HT-29 (cell line): ENCODE results near the gene ARL1. TPM values are rescaled to one million over a fixed set of nuclear protein-coding genes. Genes with fewer than 3 reads are reported as not detected.
"Not testable (repeated sequence)": the region's sequence is repeated elsewhere in the genome, so short reads cannot be mapped to it uniquely, and the experiment has no call there.

Experiments used
- DNase-seq: peaks from one replicate; pipeline ENCODE4 v3.0.0-alpha.2; 2015; ENCODE audit warnings: low spot score
- total RNA-seq: library from RNA; depleted of rRNA; stranded (reverse); fragments of >200 nt; shearing (Covaris generic); gene quantifications from 2 replicates; pipeline ENCODE4 v1.2.3, GENCODE V29; 2014; rRNA removed

ARL1 gene
- total RNA-seq: 29.6 and 32.6 TPM in 2 replicates

DNA sequence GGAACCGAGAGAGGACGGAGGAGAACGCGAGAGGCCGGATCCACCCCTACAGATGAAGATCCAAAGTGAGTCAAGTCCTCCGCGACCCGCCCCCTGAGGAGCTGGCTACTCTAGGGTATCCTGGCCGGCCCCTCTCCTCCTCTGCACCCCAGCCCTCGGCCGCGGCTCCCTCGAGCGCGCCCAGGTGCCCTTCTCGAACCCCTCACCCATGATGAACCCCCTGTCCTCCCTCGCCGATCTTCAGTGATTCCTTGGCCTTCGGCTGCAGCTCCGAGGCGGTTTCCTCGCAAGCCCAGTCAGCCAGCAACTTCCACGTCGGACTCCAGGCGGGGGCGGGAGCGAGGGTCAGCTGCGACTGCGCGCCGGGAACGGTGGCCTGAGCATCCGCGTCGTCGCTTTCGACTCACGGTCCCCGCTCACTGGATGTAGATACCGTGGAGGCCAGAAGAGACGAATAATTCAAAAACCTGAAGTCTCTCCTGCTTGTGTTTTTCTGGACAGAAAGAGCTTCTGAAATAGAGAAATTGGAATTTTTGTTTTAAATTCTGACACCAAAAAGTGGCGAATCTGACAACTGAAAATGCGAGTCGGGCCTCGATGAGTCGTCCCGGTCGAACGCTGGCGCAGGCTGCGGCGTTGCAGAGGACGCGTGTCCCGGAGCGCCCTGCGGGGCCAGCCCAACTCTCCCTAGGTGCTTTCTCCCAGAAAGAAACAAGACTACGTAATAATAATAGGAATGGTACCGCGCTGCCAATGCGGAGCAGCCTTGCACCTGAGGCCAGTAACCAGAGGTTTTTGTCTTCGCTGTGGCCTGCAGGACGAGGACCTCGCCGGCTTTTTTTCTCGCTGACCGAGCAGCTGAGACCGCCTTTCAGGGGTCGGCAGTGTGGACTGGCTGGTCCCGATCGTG, at the start of gene ARL1:
ARL1 (minus strand) TSS at position 337 of the 910 bp plus-strand sequence; CDS start at position 210, 127 bp downstream.
- DNase-seq: peak; percentile 91

DNA sequence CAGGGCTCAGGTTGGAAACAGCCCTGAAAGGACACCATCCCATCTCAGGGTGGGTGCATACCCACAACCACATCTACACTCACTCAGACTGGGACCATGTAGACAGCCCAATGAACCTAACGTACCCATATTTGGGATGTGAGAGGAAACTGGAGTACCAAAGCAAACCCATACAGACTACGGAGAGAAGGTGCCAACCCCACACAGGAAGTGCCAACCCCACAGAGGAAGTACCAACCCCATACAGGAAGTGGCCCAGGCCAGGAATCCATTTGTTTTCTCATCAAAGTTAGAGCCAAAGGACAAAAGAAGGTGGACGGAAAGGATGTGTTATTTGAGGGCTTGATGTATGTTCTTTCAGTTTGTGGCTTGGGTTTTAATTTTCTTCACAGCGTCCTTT, 48.1 kb upstream of the ARL1 start:
- no peak for DNase-seq

DNA sequence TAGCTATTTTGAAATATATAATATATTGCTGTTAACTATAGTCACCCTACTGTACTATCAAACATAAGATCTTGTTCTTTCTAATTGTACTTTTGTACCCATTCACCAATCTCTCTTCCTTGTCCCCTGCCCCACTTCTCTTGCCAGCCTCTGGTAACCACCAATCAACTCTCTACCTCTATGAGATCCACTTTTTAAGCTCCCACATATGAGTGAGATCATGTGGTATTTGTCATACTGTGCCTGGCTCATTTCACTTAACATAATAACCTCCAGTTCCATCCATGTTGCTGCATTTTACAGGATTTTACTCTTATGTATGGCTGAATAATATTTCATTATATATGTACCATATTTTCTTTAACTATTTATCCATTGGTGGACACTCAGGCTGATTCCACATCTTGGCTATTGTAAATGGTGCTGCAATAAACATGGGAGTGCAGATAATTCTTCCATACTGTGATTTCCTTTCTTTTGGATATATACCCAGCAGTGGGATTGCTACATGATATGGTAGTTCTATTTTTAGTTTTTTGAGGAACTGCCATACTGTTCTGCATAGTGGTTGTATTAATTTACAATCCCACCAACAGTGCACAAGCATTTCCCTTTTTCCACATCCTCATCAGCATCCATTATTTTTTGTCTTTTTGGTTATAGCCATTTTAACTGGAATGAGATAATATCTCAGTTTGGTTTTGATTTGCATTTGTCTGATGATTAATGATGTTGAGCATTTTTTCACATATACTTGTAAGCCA, 34.1 kb upstream of the ARL1 start:
- DNase-seq: no peak

DNA sequence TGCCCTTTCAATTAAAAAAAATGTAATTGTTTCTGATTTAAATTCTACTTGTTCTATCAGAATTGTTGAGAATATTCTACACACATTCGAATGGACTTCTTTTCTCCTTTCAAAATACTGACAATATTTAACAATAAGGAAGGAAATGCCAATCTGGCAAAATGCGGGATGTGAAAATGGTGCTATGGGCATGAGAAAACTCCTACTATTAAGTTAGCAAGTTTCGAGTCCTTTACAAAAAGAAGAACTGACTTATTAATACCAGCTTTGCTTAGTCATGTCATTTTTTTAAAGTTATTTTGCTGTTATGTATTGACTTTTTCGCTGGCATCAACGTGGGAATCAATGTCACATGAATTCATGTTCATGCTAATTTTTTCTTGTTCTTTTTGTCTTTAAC, 31.7 kb upstream of the ARL1 start:
- DNase-seq: no peak

DNA sequence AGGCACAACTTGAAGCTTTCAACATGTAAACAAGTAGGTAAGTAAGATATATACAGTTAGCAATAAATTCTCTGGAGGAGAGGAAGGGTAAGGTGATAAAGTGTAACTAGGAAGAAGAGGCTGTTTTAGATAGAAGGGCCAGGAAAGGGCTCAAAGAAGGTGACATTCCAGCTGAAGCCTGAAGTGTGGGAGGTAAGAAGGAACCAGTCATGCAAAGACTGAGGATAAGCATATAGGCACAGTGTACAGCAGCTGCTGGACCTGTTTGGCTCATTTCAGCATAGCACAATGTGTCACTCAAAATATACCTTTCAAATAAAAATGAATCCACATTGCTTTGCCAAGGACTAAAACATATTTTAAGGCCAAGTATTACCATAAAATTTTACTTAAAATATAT, 28.6 kb upstream of the ARL1 start:
- no peak for DNase-seq

DNA sequence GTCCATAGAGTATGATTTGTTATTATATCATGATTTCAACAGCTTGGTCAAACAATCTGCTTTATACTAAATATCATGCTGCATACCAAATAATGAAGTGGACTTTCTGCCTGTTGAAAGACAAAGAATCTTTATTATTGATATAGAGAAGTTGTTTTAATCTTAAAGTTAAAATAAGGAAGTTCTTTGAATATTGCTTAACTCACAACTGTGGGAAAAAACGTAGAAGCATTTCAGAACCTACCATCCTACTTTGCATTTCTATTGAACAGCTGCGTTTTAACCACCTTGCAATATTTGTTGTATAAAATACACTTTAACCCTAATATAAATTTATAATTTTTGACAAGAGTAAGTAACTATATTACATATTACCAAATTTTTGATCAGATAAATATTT, 22.9 kb upstream of the ARL1 start:
- DNase-seq: no peak

DNA sequence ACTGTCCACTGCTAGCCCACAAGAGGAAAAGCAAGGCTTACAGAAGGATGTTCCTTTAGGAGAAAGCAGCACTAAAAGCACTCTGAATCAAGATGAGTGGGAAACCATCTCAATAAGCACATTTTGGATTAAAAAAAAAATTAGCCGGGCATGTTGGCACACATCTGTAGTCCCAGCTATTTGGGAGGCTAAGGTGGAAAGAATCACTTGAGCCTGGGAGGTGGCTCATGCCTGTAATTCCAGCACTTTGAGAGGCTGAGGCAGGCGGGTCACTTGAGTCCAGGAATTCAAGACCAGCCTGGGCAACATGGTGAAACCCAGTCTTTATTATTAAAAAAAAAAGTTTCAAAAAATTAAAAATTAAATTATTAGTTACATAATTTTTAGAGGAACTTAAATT, 17.0 kb upstream of the ARL1 start:
- DNase-seq: no peak

DNA sequence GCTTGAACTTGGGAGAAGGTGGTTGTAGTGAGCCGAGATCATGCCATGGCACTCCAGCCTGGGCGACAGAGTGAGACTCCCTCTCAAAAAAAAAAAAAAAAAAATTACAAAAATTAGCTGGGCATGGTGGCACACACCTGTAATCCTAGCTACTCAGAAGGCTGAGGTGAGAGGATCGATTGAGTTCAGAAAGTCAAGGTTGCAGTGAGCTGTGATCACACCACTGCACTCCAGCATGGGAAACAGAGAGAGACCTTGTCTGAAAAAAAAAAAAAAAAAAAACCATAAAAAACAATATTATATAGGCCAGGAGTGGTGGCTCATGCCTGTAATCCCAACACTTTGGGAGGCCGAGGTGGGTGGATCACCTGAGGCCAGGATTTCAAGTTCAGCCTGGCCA, 14.5 kb upstream of the ARL1 start:
- DNase-seq: not testable (repeated sequence)

DNA sequence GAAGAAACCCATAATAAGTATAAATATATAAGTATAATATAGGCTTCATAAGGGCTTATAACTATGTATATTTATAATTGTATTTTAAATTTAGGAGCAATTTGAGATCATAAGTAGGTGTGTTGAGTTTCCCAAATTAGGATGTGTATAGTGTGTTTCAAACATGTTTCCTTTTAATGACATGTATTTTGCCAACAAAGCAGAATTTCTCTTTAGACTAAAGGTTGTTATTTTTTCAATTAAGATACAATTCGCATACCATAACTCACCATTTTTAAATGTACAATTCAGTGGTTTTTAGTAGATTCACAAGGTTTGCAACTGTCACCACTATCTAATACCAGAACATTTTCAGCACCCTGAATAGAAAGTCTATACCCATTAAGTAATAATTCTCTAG, 7.7 kb upstream of the ARL1 start:
- no peak for DNase-seq

DNA sequence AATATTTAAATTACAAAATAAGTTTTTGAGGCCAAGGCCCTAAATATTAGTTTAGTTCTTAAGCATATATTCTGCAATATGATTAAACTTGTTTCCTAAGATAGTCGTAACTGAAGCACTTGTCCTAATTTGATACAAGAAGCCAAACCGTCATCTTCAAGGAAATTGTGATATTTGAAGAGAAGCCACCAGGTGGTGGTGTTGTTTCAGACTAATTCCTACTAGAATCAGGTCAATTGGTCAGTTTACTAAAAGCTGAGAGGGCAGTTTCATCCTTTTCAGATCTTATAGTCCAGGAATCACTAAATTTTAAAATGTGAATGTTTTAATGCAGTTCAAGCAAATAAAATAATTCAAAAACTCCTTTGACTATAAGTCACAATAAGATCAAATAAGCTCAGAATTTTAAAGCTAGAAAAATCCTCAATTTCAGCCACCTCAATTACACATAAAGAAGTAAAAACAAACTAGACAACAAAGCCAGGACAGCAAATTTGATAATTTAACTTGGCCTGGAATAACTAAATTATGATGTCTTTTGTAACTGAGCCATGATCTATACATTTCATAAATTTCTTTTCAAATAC, 7.1 kb upstream of the ARL1 start:
- DNase-seq: peak; percentile 92

DNA sequence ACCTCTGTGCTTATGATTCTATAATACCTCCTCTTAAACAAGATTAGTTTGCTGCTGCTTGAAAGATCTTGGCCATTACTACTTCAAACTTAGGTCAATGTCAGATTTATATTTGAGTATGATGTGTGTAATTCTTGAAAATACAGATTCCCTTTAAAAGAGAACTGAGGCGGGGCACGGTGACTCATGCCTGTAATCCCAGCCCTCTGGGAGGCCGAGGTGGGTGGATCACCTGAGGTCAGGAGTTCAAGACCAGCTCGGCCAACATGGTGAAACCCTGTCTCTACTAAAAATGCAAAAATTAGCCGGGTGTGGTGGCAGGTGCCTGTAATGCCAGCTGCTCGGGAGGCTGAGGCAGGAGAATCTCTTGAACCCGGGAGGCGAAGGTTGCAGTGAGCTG, 2.6 kb upstream of the ARL1 start:
- not testable (repeated sequence) for DNase-seq

DNA sequence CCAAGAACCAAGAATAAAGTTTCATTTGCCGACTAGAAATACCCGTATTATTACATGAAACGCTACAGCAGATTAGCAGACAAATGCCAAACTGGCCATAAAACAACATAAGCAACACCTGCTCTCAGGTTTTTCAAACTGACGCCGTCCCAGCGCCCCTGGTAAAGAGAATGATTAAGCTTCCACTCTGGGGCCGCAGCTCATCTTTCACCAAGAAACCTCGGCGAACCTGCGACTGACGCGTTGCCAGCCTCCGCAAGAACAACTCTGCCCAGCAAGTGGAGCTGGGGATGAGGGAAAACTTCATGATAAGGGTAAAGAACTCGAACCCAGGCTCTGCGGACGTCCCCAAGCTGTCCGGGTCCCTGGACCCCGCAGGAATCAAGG, 530 bp downstream of the ARL1 start:
- DNase-seq: no peak

DNA sequence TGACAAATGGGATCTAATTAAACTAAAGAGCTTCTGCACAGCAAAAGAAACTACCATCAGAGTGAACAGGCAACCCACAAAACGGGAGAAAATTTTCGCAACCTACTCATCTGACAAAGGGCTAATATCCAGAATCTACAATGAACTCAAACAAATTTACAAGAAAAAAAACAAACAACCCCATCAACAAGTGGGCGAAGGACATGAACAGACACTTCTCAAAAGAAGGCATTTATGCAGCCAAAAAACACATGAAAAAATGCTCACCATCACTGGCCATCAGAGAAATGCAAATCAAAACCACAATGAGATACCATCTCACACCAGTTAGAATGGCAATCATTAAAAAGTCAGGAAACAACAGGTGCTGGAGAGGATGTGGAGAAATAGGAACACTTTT, 16.4 kb downstream of the ARL1 start:
- not testable (repeated sequence) for DNase-seq

DNA sequence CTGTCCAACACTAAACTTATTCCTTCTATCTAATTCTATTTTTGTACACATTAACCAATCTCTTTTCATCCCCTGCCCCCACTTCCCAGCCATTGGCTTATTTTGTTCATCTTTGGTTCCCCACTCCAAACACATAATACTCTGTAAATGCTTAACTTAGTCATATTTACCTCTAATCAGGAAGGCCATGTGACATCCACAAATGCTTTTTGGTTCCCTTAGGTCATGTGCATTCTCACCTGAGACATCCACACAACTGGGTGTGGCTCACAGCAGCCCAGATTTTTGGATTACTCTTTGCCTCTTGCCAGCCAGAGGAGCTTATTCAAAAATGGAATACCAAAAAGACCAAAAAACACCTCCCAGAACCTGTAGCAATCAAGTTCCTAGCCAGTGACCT, 28.4 kb downstream of the ARL1 start:
- no peak for DNase-seq

DNA sequence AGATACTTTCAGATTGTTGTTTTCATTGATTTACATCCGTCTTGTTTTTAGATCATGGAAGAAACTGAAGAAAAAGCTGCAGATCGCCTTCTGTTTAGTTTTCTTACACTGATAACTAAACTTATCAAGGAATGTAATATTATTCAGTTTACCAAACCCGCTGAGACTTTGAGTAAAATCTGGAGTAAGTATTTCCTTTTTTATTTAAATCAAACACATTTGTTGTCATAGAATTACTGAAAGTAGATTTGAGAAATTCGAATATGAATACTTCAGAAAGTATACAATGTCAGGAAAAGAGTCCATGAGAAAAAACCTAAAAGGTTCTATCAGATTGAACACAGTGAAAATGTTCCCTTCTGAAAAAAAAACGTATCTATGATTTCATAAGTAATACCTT, 32.0 kb downstream of the ARL1 start:
- DNase-seq: no peak

DNA sequence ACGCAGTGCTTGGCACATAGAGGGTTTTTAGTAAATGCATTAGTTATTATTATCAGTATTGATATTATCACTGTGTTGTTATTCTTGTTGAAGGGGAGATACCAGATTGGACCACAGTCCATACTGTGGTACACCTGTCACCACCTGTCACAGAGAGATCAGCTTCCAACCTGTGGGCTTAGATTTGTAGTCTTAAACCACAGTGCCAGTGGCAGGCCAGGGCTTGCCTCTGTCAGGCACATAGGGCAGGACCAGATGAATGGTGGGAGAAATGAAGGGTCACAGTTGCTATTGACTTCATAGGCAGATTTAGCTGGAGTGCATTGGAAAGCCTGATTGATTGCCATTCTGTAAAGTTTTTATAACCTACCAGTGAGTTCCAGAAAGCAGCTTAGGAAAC, 35.1 kb downstream of the ARL1 start:
- no peak for DNase-seq

DNA sequence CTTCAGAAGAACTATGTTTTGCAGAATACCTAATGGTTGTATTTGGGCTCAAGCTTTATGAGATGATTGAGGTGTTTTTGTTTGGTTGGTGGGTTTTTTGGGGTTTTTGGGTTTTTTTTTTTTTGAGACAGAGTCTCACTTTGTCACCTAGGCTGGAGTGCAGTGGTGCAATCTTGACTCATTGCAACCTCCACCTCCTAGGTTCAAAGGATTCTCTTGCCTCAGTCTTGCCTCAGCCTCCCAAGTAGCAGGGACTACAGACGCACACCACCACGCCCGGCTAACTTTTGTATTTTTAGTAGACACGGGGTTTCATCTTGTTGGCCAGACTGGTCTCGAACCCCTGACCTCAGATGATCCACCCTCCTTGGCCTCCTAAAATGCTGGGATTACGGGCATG, 39.6 kb downstream of the ARL1 start:
- no peak for DNase-seq

DNA sequence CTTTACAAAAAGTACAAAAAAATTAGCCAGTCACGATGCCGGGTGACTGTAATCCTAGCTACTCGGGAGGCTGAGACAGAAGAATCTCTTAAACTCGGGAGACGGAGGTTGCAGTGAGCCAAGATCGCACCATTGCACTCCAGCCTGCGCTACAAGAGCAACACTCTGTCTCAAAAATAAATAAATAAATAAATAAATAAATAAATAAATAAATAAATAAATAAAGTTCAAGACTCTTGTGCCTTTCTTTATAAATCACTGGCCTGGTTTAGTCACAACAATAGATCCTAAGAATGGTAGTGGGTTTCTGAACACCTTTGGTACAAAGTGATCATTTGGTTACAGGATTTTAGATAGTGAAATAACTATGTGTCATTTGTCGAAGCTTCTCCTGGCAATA, 46.1 kb downstream of the ARL1 start:
- DNase-seq: no peak

DNA sequence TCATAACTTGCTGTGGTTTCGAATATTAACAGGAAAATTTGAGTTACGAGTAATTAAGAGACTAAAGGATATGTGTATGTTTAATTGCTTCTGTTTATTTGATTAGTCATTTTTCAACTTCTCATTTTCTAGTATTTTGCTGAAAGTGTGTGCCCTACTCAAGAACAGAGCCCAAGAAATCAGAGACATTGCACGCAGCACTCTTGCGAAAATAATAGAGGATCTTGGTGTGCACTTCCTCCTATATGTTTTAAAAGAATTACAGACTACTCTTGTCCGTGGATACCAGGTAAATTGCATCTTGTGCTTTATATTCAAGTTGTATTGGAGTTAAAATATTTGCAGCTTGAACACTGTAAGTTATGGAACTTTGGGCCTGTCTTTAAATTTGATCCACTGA, 50.8 kb downstream of the ARL1 start:
- no peak for DNase-seq

DNA sequence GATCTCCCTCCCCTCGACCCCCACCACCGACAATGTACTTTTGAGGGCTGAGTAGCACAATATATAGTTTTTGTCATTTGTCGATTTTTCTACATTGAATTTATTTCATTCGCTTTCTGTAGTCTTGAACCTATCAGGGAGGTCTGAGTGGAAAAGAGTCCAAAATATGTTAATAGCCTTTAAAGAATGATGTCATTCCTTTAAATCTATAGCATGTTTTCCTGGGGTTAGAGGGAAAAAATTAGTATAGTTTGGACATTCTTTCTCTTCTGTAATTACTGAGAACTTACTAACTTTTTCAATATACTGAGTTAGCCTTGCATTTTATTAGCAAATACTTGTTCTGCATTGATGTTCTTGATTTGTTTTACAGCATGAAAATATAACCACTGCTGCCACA, 55.9 kb downstream of the ARL1 start:
- DNase-seq: no peak

DNA sequence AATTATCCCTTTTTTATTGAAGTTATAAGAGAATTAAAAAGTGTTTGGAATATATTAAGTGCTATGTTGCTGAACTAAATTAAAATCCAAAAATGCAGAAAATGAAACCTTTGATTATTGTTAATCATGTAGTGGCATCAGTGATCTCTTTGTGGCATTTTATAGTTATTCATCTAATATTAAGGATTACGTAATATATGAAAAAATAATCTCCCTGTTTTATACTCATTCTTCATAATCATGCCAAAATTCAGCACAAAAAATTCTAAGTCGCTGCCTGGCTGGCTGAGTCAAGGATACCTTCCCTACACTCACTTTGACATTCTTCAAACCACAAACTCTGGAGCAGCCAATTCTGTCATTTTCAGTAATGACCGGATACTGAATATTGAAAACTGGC, 63.7 kb downstream of the ARL1 start:
- DNase-seq: no peak
